Measurements from ENCODE around the gene NCAPD3. TPM values are rescaled to one million over a fixed set of nuclear protein-coding genes. Genes with fewer than 3 reads are reported as not detected.

The NCAPD3 gene
- total and polyA plus RNA-seq, 4 experiments from 2014 or later: 14.3 to 41.8 (median 27.3) TPM

GRCh38 chr11:134215836-134216235, 7.9 kb downstream of the NCAPD3 start:
- H3K9me3 Mint-ChIP-seq: no peaks in the 10 kb centered on the region
- H3K4me3 Mint-ChIP-seq: no peak overlapping the region
- Histone ChIP-seq H3K27me3 (ENCODE audit: insufficient read depth, low read length) (no peaks in the 10 kb centered on the region), H3K27ac (ENCODE audit: low read depth, low read length) (no peak overlapping the region), H3K4me3 (ENCODE audit: low read length in 2 of 2) (no peak overlapping the region), H3K9me3 (ENCODE audit: control insufficient read depth in 1 of 2, low read length in 2 of 2) (no peaks in the 10 kb centered on the region), H3K4me1 (ENCODE audit: insufficient read depth, low read length) (no peaks in the 10 kb centered on the region), H3K36me3 (ENCODE audit: insufficient read depth, low read length) (peaks cover 18% of the 10 kb centered on the region)
- POLR2A ChIA-PET (ENCODE audit: partially characterized antibody): interaction anchor here (1.0 kb wide), 1 partner anchor 9 kb away, joined by 3 read pairs; the partner anchor contains the start of genes NCAPD3 and VPS26B
- CTCF ChIA-PET (ENCODE audit: partially characterized antibody): no interaction called here
- no peaks in the 10 kb centered on the region for H3K27me3 Mint-ChIP-seq
- DNase-seq: no peak
- intact Hi-C loops (cut with micrococcal nuclease): no loop called here
- peaks cover 14 to 21% (median 18%) of the 10 kb centered on the region in 4 donors for H3K4me1 Mint-ChIP-seq
- peaks cover 43 to 50% of the 10 kb centered on the region in 2 donors for H3K36me3 Mint-ChIP-seq
- no peak overlapping the region for H3K27ac Mint-ChIP-seq

GRCh38 chr11:134207538-134208239, 16.1 kb downstream of the NCAPD3 start:
- H3K27ac Mint-ChIP-seq: peak overlapping the region in 4 of 7 donors; percentile 17 to 24 (median 22)
- POLR2A ChIA-PET (ENCODE audit: partially characterized antibody): interaction anchor here (2.9 kb wide), 1 partner anchor 17 kb away, joined by 14 read pairs; the partner anchor contains the start of genes NCAPD3 and VPS26B
- intact Hi-C loops (cut with micrococcal nuclease): loop anchor here (1.0 to 5.0 kb wide), 4 partner anchors 17 to 280 kb away; partner anchors contain the start of genes GLB1L3 and VPS26B

GRCh38 chr11:134206185-134206584, 17.6 kb downstream of the NCAPD3 start:
- Mint-ChIP-seq H3K27me3 (no peaks in the 10 kb centered on the region), H3K36me3 (peaks cover 57 to 73% of the 10 kb centered on the region in 2 donors), H3K9me3 (no peaks in the 10 kb centered on the region), H3K4me1 (peaks cover 0 to 5% (median 1%) of the 10 kb centered on the region in 4 donors), H3K27ac (peak overlapping the region in 1 of 7 donors; percentile 19), H3K4me3 (no peak overlapping the region)
- CTCF ChIA-PET (ENCODE audit: partially characterized antibody): interaction anchor here (0.8 to 4.8 kb wide), 5 partner anchors 11 to 279 kb away, joined by 3 to 38 read pairs (median 9); partner anchors contain the start of genes ACAD8, NCAPD3 and VPS26B
- Histone ChIP-seq H3K4me3 (ENCODE audit: low read length in 2 of 2) (no peak overlapping the region), H3K36me3 (ENCODE audit: insufficient read depth, low read length) (peaks cover 39% of the 10 kb centered on the region), H3K27ac (ENCODE audit: low read depth, low read length) (no peak overlapping the region), H3K9me3 (ENCODE audit: control insufficient read depth in 1 of 2, low read length in 2 of 2) (no peaks in the 10 kb centered on the region), H3K27me3 (ENCODE audit: insufficient read depth, low read length) (no peaks in the 10 kb centered on the region), H3K4me1 (ENCODE audit: insufficient read depth, low read length) (no peaks in the 10 kb centered on the region)
- DNase-seq: no peak
- intact Hi-C loops (cut with micrococcal nuclease): loop anchor here (5.0 kb wide), 1 partner anchor 279 kb away; no protein-coding TSS in a partner anchor
- POLR2A ChIA-PET (ENCODE audit: partially characterized antibody): interaction anchor here (0.8 kb wide), 1 partner anchor 18 kb away, joined by 3 read pairs; the partner anchor contains the start of genes NCAPD3 and VPS26B

More at GRCh38 chr11:134207538-134208239, 16.1 kb downstream of the NCAPD3 start:
- Histone ChIP-seq H3K36me3 (ENCODE audit: insufficient read depth, low read length) (peaks cover 39% of the 10 kb centered on the region), H3K4me3 (ENCODE audit: low read length in 2 of 2) (no peak overlapping the region), H3K27ac (ENCODE audit: low read depth, low read length) (no peak overlapping the region), H3K27me3 (ENCODE audit: insufficient read depth, low read length) (no peaks in the 10 kb centered on the region), H3K9me3 (ENCODE audit: control insufficient read depth in 1 of 2, low read length in 2 of 2) (no peaks in the 10 kb centered on the region), H3K4me1 (ENCODE audit: insufficient read depth, low read length) (no peaks in the 10 kb centered on the region)
- Mint-ChIP-seq H3K9me3 (no peaks in the 10 kb centered on the region), H3K36me3 (peaks cover 54 to 65% of the 10 kb centered on the region in 2 donors), H3K4me1 (peaks cover 1 to 7% (median 5%) of the 10 kb centered on the region in 4 donors), H3K4me3 (no peak overlapping the region), H3K27me3 (no peaks in the 10 kb centered on the region)
- CTCF ChIA-PET (ENCODE audit: partially characterized antibody): interaction anchor here (0.7 to 4.8 kb wide), 13 partner anchors 10 to 280 kb away, joined by 3 to 38 read pairs (median 5); partner anchors contain the start of genes ACAD8, GLB1L3, NCAPD3 and THYN1
- DNase-seq: peak; percentile 54 to 69 (median 64)

GRCh38 chr11:134205729-134206128, 18.0 kb downstream of the NCAPD3 start:
- H3K4me1 ChIP-seq (ENCODE audit: insufficient read depth, low read length): no peaks in the 10 kb centered on the region
- H3K9me3 Mint-ChIP-seq: no peaks in the 10 kb centered on the region
- no peaks in the 10 kb centered on the region for H3K27me3 Mint-ChIP-seq
- H3K9me3 ChIP-seq (ENCODE audit: control insufficient read depth in 1 of 2, low read length in 2 of 2): no peaks in the 10 kb centered on the region
- DNase-seq: no peak
- no peak overlapping the region for H3K27ac ChIP-seq (ENCODE audit: low read depth, low read length)
- H3K4me3 ChIP-seq (ENCODE audit: low read length in 2 of 2): no peak overlapping the region
- H3K4me3 Mint-ChIP-seq: no peak overlapping the region
- peaks cover 36% of the 10 kb centered on the region for H3K36me3 ChIP-seq (ENCODE audit: insufficient read depth, low read length)
- intact Hi-C loops (cut with micrococcal nuclease): loop anchor here (5.0 kb wide), 1 partner anchor 278 kb away; no protein-coding TSS in a partner anchor
- no peaks in the 10 kb centered on the region for H3K27me3 ChIP-seq (ENCODE audit: insufficient read depth, low read length)
- peaks cover 0 to 3% (median 1%) of the 10 kb centered on the region in 4 donors for H3K4me1 Mint-ChIP-seq
- H3K27ac Mint-ChIP-seq: no peak overlapping the region
- H3K36me3 Mint-ChIP-seq: peaks cover 58 to 73% of the 10 kb centered on the region in 2 donors
- CTCF ChIA-PET (ENCODE audit: partially characterized antibody): interaction anchor here (0.8 to 4.8 kb wide), 6 partner anchors 11 to 278 kb away, joined by 3 to 38 read pairs (median 6); partner anchors contain the start of genes ACAD8, GLB1L3, NCAPD3 and VPS26B
- POLR2A ChIA-PET (ENCODE audit: partially characterized antibody): interaction anchor here (0.8 kb wide), 1 partner anchor 19 kb away, joined by 3 read pairs; the partner anchor contains the start of genes NCAPD3 and VPS26B

GRCh38 chr11:134202661-134203060, 21.1 kb downstream of the NCAPD3 start:
- Histone ChIP-seq H3K4me1 (ENCODE audit: insufficient read depth, low read length) (no peaks in the 10 kb centered on the region), H3K9me3 (ENCODE audit: control insufficient read depth in 1 of 2, low read length in 2 of 2) (no peaks in the 10 kb centered on the region), H3K27ac (ENCODE audit: low read depth, low read length) (no peak overlapping the region), H3K4me3 (ENCODE audit: low read length in 2 of 2) (no peak overlapping the region), H3K27me3 (ENCODE audit: insufficient read depth, low read length) (no peaks in the 10 kb centered on the region), H3K36me3 (ENCODE audit: insufficient read depth, low read length) (peaks cover 22% of the 10 kb centered on the region)
- ChIA-PET CTCF (ENCODE audit: partially characterized antibody) (interaction anchor here (0.7 to 2.1 kb wide), 4 partner anchors 9 to 85 kb away, joined by 3 to 7 read pairs (median 4); partner anchors contain the start of gene GLB1L3), POLR2A (ENCODE audit: partially characterized antibody) (no interaction called here)
- no peaks in the 10 kb centered on the region for H3K9me3 Mint-ChIP-seq
- H3K4me3 Mint-ChIP-seq: no peak overlapping the region
- H3K27ac Mint-ChIP-seq: no peak overlapping the region
- DNase-seq: no peak
- intact Hi-C loops (cut with micrococcal nuclease): no loop called here
- H3K27me3 Mint-ChIP-seq: no peaks in the 10 kb centered on the region
- H3K4me1 Mint-ChIP-seq: peaks cover 0 to 5% (median 2%) of the 10 kb centered on the region in 4 donors
- H3K36me3 Mint-ChIP-seq: peaks cover 65 to 78% of the 10 kb centered on the region in 2 donors

GRCh38 chr11:134200688-134201087, 23.1 kb downstream of the NCAPD3 start:
- Histone ChIP-seq H3K27ac (ENCODE audit: low read depth, low read length) (no peak overlapping the region), H3K4me1 (ENCODE audit: insufficient read depth, low read length) (peaks cover 3% of the 10 kb centered on the region), H3K36me3 (ENCODE audit: insufficient read depth, low read length) (peaks cover 10% of the 10 kb centered on the region), H3K27me3 (ENCODE audit: insufficient read depth, low read length) (no peaks in the 10 kb centered on the region), H3K9me3 (ENCODE audit: control insufficient read depth in 1 of 2, low read length in 2 of 2) (no peaks in the 10 kb centered on the region), H3K4me3 (ENCODE audit: low read length in 2 of 2) (no peak overlapping the region)
- no peak for DNase-seq
- Mint-ChIP-seq H3K27me3 (no peaks in the 10 kb centered on the region), H3K4me1 (peaks cover 6 to 10% (median 8%) of the 10 kb centered on the region in 4 donors), H3K9me3 (no peaks in the 10 kb centered on the region), H3K4me3 (no peak overlapping the region), H3K27ac (no peak overlapping the region), H3K36me3 (peaks cover 67 to 73% of the 10 kb centered on the region in 2 donors)
- POLR2A ChIA-PET (ENCODE audit: partially characterized antibody): no interaction called here
- intact Hi-C loops (cut with micrococcal nuclease): no loop called here
- CTCF ChIA-PET (ENCODE audit: partially characterized antibody): interaction anchor here (0.7 to 1.2 kb wide), 2 partner anchors 8 to 150 kb away, joined by 3 read pairs; no protein-coding TSS in a partner anchor

GRCh38 chr11:134199531-134199930, 24.2 kb downstream of the NCAPD3 start:
- no peaks in the 10 kb centered on the region for H3K27me3 Mint-ChIP-seq
- Histone ChIP-seq H3K4me1 (ENCODE audit: insufficient read depth, low read length) (peaks cover 3% of the 10 kb centered on the region), H3K27ac (ENCODE audit: low read depth, low read length) (no peak overlapping the region), H3K9me3 (ENCODE audit: control insufficient read depth in 1 of 2, low read length in 2 of 2) (no peaks in the 10 kb centered on the region), H3K36me3 (ENCODE audit: insufficient read depth, low read length) (peaks cover 11% of the 10 kb centered on the region), H3K4me3 (ENCODE audit: low read length in 2 of 2) (no peak overlapping the region), H3K27me3 (ENCODE audit: insufficient read depth, low read length) (no peaks in the 10 kb centered on the region)
- H3K4me3 Mint-ChIP-seq: no peak overlapping the region
- no peak for DNase-seq
- H3K36me3 Mint-ChIP-seq: peaks cover 61 to 70% of the 10 kb centered on the region in 2 donors
- POLR2A ChIA-PET (ENCODE audit: partially characterized antibody): no interaction called here
- peaks cover 6 to 10% (median 8%) of the 10 kb centered on the region in 4 donors for H3K4me1 Mint-ChIP-seq
- H3K9me3 Mint-ChIP-seq: no peaks in the 10 kb centered on the region
- intact Hi-C loops (cut with micrococcal nuclease): no loop called here
- no peak overlapping the region for H3K27ac Mint-ChIP-seq
- CTCF ChIA-PET (ENCODE audit: partially characterized antibody): interaction anchor here (1.2 kb wide), 1 partner anchor 149 kb away, joined by 3 read pairs; no protein-coding TSS in a partner anchor
